HuH-7.5 (cell line): Measurements from ENCODE around the gene APBA3.

Source experiments
- DNase-seq: peaks from one replicate; pipeline ENCODE4 v3.0.0; 2011; ENCODE audit warnings: low spot score

APBA3 gene

GRCh38 chr19:3745363-3746045 lies 16.0 kb downstream of the APBA3 start:
- DNase-seq = no peak

GRCh38 chr19:3743486-3743885 lies 18.0 kb downstream of the APBA3 start:
- no peak for DNase-seq

DNA sequence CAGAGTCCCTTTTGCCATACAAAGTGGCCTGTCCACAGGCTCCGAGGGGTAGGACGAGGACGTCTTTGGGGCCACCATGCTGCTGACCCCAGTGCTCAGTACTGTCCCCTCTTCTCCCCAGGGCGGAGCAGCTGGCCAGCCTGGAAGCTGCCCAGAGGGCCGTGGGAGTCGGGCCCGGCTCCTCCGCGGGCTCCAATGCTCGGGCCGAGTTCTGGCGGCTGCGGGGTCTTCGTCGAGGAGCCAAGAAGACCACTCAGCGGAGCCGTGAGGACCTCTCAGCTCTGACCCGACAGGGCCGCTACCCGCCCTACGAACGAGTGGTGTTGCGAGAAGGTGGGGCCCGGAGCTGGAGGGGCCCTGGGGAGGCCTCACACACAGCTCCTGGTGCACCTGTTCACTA lies 21.1 kb downstream of the APBA3 start:
- DNase-seq = no peak

- DNase-seq = no peak
These were observed 22.8 kb downstream of the APBA3 start for GRCh38 chr19:3738477-3739220.

DNA sequence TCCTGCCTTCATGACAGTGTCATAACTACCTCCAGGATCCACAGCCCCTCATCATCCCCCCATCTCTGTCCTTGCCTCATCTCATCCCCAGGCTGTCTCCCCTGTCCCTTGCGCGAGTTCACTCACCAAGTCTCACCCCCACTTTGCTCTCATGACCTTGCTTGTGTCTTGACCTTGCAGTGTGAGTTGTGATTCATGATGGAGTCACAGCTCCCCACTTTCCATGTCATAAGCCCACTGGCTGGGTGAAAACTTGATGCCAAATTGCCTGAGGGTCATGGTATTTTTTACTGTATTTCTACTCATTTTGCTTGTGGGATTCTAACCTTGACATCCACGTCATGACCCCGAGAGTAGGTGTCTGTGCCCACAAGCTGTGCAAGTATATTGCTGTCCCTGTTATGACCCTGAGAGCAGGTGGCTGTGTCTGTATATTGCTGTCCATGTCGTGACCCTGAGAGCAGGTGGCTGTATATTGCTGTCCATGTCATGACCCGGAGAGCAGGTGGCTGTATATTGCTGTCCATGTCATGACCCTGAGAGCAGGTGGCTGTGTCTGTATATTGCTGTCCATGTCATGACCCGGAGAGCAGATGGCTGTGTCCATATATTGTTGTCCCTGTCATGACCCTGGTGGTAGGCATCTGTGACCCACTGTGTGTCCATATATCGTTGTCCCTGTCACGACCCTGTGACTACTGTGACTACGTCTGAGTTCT lies 23.8 kb downstream of the APBA3 start:
- DNase-seq = no peak

DNA sequence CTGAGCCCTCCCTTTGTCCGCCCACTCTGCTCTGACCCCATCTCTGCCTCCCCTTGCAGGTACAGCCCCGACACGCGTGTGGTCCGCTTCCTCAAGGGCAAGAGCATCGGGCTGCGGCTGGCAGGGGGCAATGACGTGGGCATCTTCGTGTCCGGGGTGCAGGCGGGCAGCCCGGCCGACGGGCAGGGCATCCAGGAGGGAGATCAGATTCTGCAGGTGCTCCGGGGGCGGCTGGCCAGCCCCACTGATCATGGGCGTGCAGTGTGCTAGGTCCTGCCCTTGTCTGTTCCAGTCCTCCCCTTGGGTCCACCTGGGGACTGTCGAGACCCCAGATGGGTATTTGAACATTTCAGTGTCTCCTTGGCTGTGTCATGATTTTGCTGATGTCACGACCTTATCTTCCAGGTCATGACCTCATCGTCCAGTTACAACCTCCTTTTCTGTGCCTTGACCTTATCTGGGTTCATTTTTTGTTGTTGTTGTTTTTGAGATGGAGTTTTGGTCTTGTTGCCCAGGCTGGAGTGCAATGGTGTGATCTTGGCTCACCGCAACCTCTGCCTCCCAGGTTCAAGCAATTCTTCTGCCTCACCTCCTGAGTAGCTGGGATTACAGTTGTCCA lies 25.3 kb downstream of the APBA3 start:
- no peak for DNase-seq

DNA sequence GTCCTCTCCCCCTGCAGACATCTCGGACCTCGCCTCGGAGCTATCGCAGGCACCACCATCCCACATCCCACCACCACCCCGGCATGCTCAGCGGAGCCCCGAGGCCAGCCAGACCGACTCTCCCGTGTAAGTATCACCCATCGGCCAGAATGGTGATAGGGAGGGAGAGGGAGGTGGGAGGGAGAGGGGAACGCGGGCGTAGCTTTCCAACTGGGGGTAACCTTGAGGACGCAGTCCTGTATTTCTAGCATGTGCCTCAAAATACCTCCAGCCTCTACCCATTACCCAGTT lies 27.2 kb downstream of the APBA3 start:
- DNase-seq = no peak

GRCh38 chr19:3733549-3734309 lies 27.8 kb downstream of the APBA3 start:
- DNase-seq = no peak

- no peak for DNase-seq
These were observed 29.4 kb downstream of the APBA3 start for GRCh38 chr19:3732108-3732507.

- DNase-seq = no peak
These were observed 31.0 kb downstream of the APBA3 start for GRCh38 chr19:3730457-3730958.

GRCh38 chr19:3725640-3726310 lies 35.7 kb downstream of the APBA3 start:
- no peak for DNase-seq

GRCh38 chr19:3725121-3725520 lies 36.4 kb downstream of the APBA3 start:
- no peak for DNase-seq

DNA sequence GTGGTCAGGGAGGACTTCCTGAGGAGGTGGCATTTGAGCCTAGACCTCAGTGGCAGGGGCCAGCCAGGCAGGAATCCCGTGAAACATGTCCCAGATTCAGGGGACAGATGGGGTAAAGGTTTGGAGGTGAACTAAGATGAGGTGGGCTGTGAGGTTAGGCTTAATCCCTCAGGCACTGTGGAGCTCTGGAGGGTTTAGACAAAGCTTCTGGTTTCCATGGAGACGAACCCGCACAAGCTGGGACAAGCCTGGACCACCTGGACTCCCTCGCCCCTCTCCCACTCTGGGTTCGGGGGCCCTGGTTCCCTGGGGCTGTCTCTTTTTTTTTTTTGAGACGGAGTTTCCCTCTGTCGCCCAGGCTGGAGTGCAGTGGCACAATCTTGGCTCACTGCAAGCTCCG lies 37.6 kb downstream of the APBA3 start:
- no peak for DNase-seq

DNA sequence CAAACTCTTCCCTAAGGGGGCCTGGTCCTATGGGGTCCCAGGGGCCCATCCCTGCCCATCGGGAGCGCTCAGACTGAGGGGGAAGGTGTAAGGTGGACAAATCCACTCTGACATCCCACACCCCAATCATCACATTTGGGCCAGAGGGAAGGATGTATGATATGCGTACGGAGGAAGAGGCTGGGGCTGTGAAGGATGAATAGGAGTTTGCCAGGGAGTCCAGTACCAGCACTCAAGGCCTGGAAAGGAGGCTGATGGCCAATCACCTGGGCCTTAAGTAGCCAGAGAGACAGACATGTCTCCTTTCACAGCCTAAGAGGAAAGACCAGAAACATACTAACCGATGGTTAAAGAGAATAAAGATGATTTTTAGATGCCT lies 38.4 kb downstream of the APBA3 start:
- DNase-seq = no peak

DNA sequence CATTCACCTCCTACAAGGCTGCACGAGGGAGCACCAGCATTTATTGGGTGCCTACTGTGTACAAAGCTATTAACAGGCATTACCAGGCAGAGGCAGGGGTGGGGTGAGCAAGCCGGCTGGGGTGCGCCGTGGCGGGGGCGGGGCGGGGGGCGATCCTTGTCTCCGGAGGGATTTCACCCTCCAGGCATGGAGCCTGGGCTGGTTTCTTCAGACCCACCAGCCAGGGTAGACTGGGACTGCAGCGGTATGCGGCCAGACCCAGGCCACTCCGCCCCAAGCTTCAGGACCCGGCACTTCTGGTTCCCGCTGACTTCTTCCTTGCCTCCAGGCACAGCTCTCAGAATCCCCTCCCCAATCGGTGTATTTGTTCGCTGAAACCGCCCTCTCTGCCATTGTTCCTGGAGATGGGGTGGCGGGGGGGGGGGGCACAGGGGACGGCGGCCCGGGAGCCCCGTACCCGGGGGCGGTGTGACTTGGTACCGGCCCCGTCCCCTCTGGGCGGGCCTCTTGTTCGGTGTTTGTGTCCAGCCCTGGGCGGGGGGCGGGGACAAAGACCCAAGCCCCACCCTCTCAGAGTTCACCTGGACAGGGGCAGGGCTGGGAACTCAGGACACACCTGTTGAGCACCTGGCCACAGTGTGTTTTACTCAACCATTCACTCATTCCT lies 38.9 kb downstream of the APBA3 start:
- DNase-seq = peak; percentile 61

- DNase-seq = no peak
These were observed 39.5 kb downstream of the APBA3 start for GRCh38 chr19:3721887-3722442.

- DNase-seq = peak; percentile 96
These were observed 40.2 kb downstream of the APBA3 start for GRCh38 chr19:3721131-3721886.

DNA sequence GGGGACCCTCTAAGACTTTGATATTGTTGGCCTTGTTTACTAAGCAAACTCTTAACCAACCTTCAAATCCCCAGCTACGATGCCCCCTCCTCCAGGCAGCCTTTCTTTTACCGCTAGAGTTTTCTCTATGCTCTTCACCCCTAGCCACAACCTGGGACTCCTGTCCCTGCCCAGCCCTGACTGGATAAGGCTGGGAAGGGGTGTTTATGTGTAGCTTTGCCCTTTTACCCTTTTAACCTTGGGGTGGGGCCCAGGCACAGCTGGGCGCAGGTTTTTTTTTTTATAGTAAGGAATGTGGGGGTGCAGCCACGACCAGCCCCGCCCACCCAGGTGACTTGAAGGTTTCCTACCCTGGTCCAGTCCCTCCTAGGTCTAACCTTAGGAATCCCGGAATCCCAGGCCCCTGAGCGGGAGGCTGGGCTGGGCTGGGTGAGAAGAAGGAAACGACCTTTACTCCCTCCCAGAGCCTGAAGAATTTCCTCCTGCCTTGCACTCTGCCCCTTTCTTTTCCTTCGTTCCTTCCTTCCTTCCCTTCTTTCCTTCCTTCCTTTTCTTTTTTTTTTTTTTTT lies 41.1 kb downstream of the APBA3 start:
- DNase-seq = no peak

GRCh38 chr19:3719868-3720267 lies 41.6 kb downstream of the APBA3 start:
- DNase-seq = no peak
